ENCODE measurements around the gene MACROD2.

The MACROD2 gene

GRCh38 chr20:14062786-14063185 lies 67.5 kb downstream of the MACROD2 start:
- no peak for DNase-seq (ENCODE audit: low read depth in 2 of 2)

GRCh38 chr20:14064333-14064732 lies 69.0 kb downstream of the MACROD2 start:
- no peak for DNase-seq (ENCODE audit: low read depth in 2 of 2)

GRCh38 chr20:14064921-14065320 lies 69.6 kb downstream of the MACROD2 start:
- no peak for DNase-seq (ENCODE audit: low read depth in 2 of 2)

- no peak for DNase-seq (ENCODE audit: low read depth in 2 of 2)
Measured at GRCh38 chr20:14065774-14066173, 70.5 kb downstream of the MACROD2 start.

GRCh38 chr20:14067603-14068002 lies 72.3 kb downstream of the MACROD2 start:
- no peak for DNase-seq (ENCODE audit: low read depth in 2 of 2)

GRCh38 chr20:14069796-14070195 lies 74.5 kb downstream of the MACROD2 start:
- no peak for DNase-seq (ENCODE audit: low read depth in 2 of 2)

- DNase-seq (ENCODE audit: low read depth in 2 of 2) = no peak
Measured at GRCh38 chr20:14093652-14094051, 98.3 kb downstream of the MACROD2 start.

DNA sequence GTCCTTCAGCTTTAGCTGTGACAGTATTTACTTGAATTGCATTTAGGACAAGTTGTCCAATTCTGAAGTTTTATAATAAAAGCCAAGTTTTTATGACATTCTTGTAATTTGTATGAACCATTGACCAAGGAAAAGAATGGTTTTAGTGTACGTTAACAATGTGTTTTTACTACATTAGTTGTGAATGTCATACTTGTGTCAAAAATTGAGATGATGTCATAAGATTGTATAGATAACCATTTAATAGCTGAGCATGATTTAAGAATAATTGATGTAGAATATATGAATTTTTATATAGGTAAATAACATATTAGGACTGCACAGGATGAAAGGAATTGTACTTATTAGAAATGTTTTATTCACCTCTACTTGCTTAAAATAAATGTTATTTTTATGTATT lies 102.9 kb downstream of the MACROD2 start:
- DNase-seq (ENCODE audit: low read depth in 2 of 2) = no peak

- DNase-seq (ENCODE audit: low read depth in 2 of 2) = no peak
Measured at GRCh38 chr20:14113416-14113815, 118.1 kb downstream of the MACROD2 start.

DNA sequence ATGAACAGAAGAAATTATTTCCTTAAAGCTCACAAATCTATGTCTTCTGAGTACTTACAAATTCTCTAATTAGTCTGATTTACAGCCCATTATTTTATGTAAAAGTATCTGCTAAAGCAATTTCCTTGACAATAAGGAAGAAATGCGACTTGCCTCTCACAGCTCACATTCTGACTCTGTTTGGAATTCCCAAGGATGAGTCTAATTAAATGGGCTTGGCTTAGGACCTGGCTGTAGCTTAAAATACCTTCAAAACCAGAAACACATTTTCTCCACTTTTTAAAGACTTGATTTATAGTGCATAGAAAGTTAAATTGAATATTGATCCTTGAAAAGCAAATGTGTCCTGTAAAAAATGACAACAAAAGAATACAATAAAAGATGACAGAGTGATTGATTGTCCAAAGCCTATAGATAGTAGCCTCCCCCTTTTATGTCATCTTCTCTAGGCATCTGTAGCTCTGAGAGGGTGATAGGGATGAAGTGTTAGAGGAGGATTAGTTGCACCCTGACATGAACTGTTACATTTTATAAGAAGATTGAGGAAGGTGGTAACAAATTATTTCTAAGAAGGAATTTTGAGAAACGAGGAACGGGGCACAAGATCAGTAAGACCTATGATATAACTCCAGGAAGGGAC lies 118.9 kb downstream of the MACROD2 start:
- no peak for DNase-seq (ENCODE audit: low read depth in 2 of 2)

DNA sequence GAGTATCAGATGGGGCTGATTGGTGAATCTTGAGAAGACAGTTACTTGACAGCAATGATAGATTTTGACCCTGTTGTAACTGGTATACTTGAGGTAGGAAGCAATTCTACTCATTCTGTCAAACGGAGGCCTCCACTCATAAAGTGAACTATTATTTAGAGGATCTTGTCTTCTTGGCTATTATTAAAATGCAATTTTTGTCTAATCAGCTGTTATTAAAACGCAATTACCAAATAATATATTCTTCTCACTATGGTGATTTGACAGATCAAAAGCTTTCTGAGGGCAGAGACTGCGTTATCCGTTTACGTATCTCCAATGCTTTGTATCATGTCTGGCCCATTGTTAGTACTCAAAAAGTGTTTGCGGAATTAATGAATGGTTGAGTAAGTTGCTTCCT lies 120.7 kb downstream of the MACROD2 start:
- DNase-seq (ENCODE audit: low read depth in 2 of 2) = no peak

DNA sequence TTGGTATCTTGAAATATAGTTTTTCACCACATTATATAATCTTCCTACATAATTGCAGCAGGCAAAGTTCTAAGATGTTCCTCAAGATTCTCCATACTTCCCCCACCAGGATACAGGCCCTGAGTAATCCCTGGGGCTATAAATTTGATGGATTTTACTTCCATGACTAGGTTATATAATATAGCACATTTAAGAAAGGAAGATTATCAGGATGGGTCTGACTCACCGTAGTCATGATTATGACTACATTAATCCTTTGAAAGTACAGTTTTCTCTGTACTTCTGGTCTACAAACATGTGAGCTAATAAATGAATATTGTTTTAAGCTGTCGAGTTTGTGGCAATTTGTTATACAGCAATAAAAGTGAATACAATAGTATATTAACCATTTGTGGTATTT lies 122.5 kb downstream of the MACROD2 start:
- no peak for DNase-seq (ENCODE audit: low read depth in 2 of 2)

DNA sequence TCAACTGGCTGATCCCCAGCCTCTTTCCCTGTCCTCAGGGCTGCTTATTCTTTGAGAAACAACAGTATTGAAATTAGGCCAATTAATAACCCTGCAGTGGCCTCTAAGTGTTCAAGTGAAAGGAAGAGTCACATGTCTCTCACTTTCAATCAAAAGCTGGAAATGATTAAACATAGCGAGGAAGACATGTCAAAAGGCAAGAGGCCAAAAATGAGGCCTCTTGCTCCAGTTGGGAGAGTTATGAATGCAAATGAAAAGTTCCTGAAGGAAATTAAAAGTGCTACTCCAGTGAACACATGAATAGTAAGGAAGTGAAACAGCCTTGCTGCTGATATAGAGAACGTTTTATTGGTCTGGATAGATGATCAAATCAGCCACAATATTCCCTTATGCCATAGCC lies 131.5 kb downstream of the MACROD2 start:
- DNase-seq (ENCODE audit: low read depth in 2 of 2) = no peak

- no peak for DNase-seq (ENCODE audit: low read depth in 2 of 2)
Measured at GRCh38 chr20:14127514-14128223, 132.4 kb downstream of the MACROD2 start.

DNA sequence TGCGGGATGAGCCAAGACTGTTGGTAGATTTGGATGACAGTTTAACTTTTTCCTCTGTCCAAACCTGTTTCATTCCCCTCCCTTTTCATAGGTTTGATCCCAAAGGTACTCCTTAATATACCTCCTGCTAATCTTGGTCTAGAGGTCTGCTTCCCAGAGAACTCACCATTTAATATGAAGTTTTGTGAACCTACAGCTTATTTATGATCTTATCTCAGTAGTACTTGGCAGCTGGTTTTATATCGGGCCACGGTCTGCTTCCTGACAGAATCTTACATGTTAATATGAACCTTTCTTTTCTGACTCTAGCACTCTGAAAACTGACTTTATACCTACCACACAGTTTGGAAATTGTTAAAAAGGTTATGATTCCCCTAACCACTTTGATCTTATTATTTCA lies 138.7 kb downstream of the MACROD2 start:
- no peak for DNase-seq (ENCODE audit: low read depth in 2 of 2)

DNA sequence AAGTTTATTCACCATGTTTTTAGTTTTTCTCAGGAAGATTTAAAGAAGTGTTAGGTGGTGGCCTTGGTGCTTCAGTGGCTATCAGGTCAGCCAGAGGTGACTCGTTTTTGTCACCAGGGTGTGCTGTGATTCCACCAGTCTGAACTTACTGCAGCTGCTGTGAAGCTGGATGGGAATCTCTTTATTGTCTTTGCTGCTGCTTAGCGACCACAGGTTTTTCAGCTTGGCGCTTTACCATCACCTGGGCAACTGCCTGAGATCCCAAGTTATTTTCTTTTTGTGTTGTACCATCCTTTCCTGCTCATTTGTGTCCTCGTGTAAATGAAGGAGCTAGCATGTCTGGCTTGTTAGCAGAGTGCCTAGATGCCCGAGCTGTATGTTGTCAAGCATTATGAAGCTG lies 146.9 kb downstream of the MACROD2 start:
- no peak for DNase-seq (ENCODE audit: low read depth in 2 of 2)

DNA sequence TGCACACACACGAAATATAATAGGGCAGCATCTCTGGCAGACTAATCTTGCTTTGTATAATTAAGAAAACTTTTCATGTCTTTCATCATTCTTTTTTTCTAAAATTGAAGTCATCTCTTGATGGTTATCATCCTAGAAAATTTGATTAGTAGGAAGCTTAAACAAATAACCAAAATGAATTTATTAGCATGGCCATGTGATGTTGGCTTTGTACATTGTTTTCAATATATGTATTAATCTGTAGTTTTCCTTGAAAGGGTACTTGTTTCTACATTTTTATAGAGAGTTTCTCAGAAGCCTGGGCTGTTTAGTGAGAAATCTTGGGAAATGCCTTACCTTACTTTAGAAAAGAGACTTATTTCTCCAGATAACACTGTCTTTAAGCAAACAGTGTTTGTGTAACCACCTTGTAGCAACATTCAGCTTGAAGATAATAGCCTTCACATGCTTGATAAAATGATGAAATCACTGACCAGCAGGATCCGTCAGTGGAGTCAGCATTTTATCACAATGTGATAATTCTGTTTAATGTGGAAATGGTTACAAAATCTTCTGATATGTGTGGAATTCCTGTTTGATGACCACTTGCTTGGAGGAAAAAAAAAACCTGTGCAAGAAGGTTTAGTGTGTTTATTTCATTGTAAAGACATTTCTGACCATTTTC lies 147.8 kb downstream of the MACROD2 start:
- no peak for DNase-seq (ENCODE audit: low read depth in 2 of 2)

DNA sequence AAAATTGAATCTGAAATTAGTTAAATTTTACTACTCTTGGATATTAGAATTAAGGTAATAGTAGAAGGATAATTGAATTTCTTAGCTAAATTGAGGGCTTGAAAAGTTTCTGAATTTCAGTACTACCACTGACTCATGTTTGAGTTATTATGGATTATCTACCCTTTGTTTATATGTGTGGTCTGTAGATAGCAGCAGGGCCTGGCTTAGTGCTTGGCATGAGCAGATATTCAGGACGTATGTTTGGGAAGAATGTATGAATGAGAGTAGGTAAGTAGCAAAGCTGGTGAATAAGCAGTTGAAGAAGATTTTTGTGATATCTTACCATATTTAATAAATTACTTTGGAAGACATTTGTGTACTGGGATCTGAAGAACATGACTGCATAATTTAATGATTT lies 152.7 kb downstream of the MACROD2 start:
- no peak for DNase-seq (ENCODE audit: low read depth in 2 of 2)

- no peak for DNase-seq (ENCODE audit: low read depth in 2 of 2)
Measured at GRCh38 chr20:14155361-14155760, 160.0 kb downstream of the MACROD2 start.

DNA sequence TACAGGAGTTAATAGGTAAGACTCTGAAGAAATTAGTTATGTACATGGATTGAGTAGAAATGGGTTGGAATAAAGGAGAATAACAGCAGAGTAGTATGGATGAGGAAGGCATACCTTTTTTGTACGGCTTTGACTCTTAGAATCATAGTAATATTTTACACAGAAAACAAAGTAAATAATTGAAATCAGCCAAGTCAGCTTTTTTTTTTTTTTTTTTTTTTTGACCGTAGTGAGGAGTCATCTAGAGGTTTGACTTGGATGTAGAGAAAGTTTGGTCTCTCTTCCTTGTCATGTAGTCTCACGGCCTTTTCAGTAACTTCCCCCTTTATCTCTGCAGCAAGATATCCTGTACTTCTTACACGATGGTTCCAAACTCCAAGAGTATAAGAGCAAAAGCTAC lies 183.2 kb downstream of the MACROD2 start:
- DNase-seq (ENCODE audit: low read depth in 2 of 2) = no peak

DNA sequence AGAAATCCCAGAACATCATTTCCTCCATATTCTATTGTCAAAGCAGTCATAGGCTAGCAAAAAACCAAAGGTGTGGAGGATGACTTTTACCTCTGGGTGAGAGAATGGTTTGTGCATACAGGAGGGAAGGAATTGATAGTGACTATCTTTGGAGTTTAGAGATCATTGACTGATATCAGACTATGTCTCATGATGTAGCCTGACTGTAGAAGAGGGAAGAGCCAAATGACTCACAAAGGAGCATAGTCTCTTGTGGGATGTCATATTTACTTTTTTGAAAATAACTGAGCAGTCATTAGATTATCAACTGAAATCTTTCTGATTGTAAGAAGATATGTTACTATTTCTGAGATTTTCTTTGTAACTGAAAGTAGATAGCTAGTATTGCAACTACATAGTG lies 183.6 kb downstream of the MACROD2 start:
- DNase-seq (ENCODE audit: low read depth in 2 of 2) = no peak

GRCh38 chr20:14189794-14190402 lies 194.6 kb downstream of the MACROD2 start:
- no peak for DNase-seq (ENCODE audit: low read depth in 2 of 2)

GRCh38 chr20:14191559-14191958 lies 196.2 kb downstream of the MACROD2 start:
- DNase-seq (ENCODE audit: low read depth in 2 of 2) = no peak

Data from stimulated activated CD8-positive, alpha-beta memory T cell treated with anti-CD3 and anti-CD28 coated beads, Interleukin-2, amount 100 ng/mL, for 1 hour (primary cell).